K562 (cell line): ENCODE measurements around the gene KCNK4. TPM values are rescaled to one million over a fixed set of nuclear protein-coding genes. Genes with fewer than 3 reads are reported as not detected.

Experiments
- ATAC-seq: fragments of 200-7000 bp; cut with Tn5 transposase; 3 replicates; pipeline ENCODE4 v1.9.1; 2020; ENCODE audit warnings: moderate library complexity
- BruUV-seq: library from RNA; stranded (reverse); fragments of 400-500 nt; replicated peaks from 2 replicates; lab custom pipeline; 2021; lab: Mats Ljungman, UMichigan
- CTCF ChIA-PET: fragments of 300-600 bp; formaldehyde crosslinking; extraction: SDS; loops from one replicate; lab custom pipeline; 2021; ENCODE audit warnings: low intra/inter-chr PET ratio; lab: Yijun Ruan, JAX
- POLR2A ChIA-PET: fragments of 300-600, 350-650 bp; sonication (Branson Sonifier 250); formaldehyde crosslinking; extraction: SDS; loops from one replicate; lab custom pipeline; 2021; ENCODE audit warnings: antibody characterized with exemption, inconsistent platforms; lab: Yijun Ruan, JAX
- DNase-seq, 4 experiments: peaks; one replicate each; pipeline versions ENCODE4 v3.0.0 to v3.0.0-alpha.2; 2011 to 2018; ENCODE audit warnings: low spot score in 3 of 4, mixed read lengths in 3 of 4; ENCODE audit errors: extremely low read depth in 1 of 4
- FAIRE-seq: peaks from 2 replicates; lab custom pipeline; 2011; peaks lifted over from hg19 to GRCh38; lab: Jason Lieb, UNC
- H2AFZ ChIP-seq: 2 replicates; pipeline ENCODE4 v1.6.0; 2011; ENCODE audit warnings: low read depth, low read length, control low read depth, inconsistent platforms
- H3K27ac ChIP-seq: fragments of 200-600 bp; 3 replicates; pipeline ENCODE4 v1.8.0; 2011; ENCODE audit warnings: low read depth, mild to moderate bottlenecking, control low read depth, inconsistent platforms, low read length, moderate library complexity, mixed read lengths; ENCODE audit errors: extremely low read depth
- H3K27me3 ChIP-seq, 2 experiments: fragments of 300-600 bp in 1 of 2; 2 replicates in 1 of 2; 3 replicates in 1 of 2; pipeline versions ENCODE4 v1.6.0 to v1.8.0; 2011; ENCODE audit warnings: inconsistent platforms in 2 of 2, low read length in 2 of 2, mild to moderate bottlenecking in 1 of 2, mixed read lengths in 1 of 2, moderate library complexity in 1 of 2; ENCODE audit not compliant: control insufficient read depth in 2 of 2, insufficient read depth in 2 of 2
- H3K36me3 ChIP-seq: fragments of 300-600 bp; 3 replicates; pipeline ENCODE4 v1.8.0; 2011; ENCODE audit warnings: mild to moderate bottlenecking, low read length, inconsistent platforms; ENCODE audit not compliant: control insufficient read depth, insufficient read depth
- H3K4me1 ChIP-seq, 2 experiments: fragments of 200-600 bp in 1 of 2; replicated peaks in 1 of 2; 2 replicates in 1 of 2; 3 replicates in 1 of 2; pipeline versions ENCODE4 v1.5.1 to v1.8.0; 2011; ENCODE audit warnings: inconsistent platforms in 2 of 2, low read length in 2 of 2, mild to moderate bottlenecking in 1 of 2, mixed read lengths in 1 of 2, moderate library complexity in 1 of 2; ENCODE audit not compliant: control insufficient read depth in 2 of 2, insufficient read depth in 2 of 2
- H3K4me2 ChIP-seq: 2 replicates; pipeline ENCODE4 v1.6.1; 2011; ENCODE audit warnings: low read length, control low read depth, inconsistent platforms, mixed read lengths; ENCODE audit not compliant: insufficient read depth
- H3K4me3 ChIP-seq: fragments of 200-600 bp; sonication (generic), shearing (Covaris generic); 2 replicates; pipeline ENCODE4 v1.5.1; 2016; ENCODE audit warnings: control low read depth, inconsistent platforms
- H3K79me2 ChIP-seq: fragments of 200-600 bp; 3 replicates; pipeline ENCODE4 v1.8.0; 2011; ENCODE audit warnings: low read length, inconsistent platforms; ENCODE audit not compliant: control insufficient read depth, insufficient read depth
- H3K9ac ChIP-seq, 2 experiments: 2 replicates each; pipeline versions ENCODE4 v1.6.0 to v1.6.1; 2011; ENCODE audit warnings: low read depth in 2 of 2, low read length in 2 of 2, control low read depth in 1 of 2, inconsistent platforms in 1 of 2, mild to moderate bottlenecking in 1 of 2, mixed read lengths in 1 of 2; ENCODE audit not compliant: insufficient read depth in 1 of 2
- H3K9me1 ChIP-seq: one replicate; pipeline ENCODE4 v1.6.0; 2011; ENCODE audit warnings: inconsistent platforms, mild to moderate bottlenecking, low read length, moderate library complexity; ENCODE audit not compliant: control insufficient read depth, insufficient read depth
- H3K9me3 ChIP-seq: replicated peaks from 2 replicates; pipeline ENCODE4 v1.5.1; 2011; ENCODE audit warnings: low read depth, low read length, inconsistent platforms; ENCODE audit not compliant: control insufficient read depth, insufficient read depth
- H4K20me1 ChIP-seq: replicated peaks from 2 replicates; pipeline ENCODE4 v1.6.1; 2011; ENCODE audit warnings: low read length, inconsistent platforms, mixed read lengths; ENCODE audit not compliant: control insufficient read depth, insufficient read depth
- ADNP ChIP-seq: fragments of 200-800 bp; sonication (Bioruptor generic); IDR thresholded peaks from 2 replicates; pipeline ENCODE4 v1.6.1; 2016; ENCODE audit warnings: missing genetic modification characterization, missing compliant biosample characterization
- BCOR ChIP-seq: fragments of 450-650 bp; IDR thresholded peaks from 2 replicates; pipeline ENCODE4 v1.6.1; 2016
- C11orf30 ChIP-seq: fragments of 450-650 bp; IDR thresholded peaks from 2 replicates; pipeline ENCODE4 v1.6.1; 2016; ENCODE audit warnings: low read depth, mild to moderate bottlenecking
- CCNT2 ChIP-seq: IDR thresholded peaks from 2 replicates; pipeline ENCODE4 v1.6.1; 2011; ENCODE audit warnings: borderline replicate concordance, low read depth, mild to moderate bottlenecking, moderate library complexity, mixed read lengths, low read length; ENCODE audit not compliant: insufficient read length; ENCODE audit errors: extremely low read depth
- CEBPB ChIP-seq: fragments of 450-650 bp; IDR thresholded peaks from 2 replicates; pipeline ENCODE4 v1.6.1; 2016; ENCODE audit warnings: missing genetic modification characterization, missing compliant biosample characterization
- CXXC5 ChIP-seq: fragments of 250-450 bp; sonication (Bioruptor Pico); IDR thresholded peaks from 2 replicates; pipeline ENCODE4 v1.8.0; 2022; ENCODE audit warnings: inconsistent platforms, mild to moderate bottlenecking, moderate library complexity
- ETS2 ChIP-seq: IDR thresholded peaks from 2 replicates; pipeline ENCODE4 v1.6.1; 2016; ENCODE audit warnings: borderline replicate concordance, missing genetic modification characterization, mild to moderate bottlenecking, moderate library complexity, missing compliant biosample characterization; ENCODE audit not compliant: poor library complexity, severe bottlenecking
- HDAC1 ChIP-seq, 2 experiments: fragments of 450-650 bp; IDR thresholded peaks; 2 replicates each; pipeline ENCODE4 v1.6.1; 2016 to 2017; ENCODE audit warnings: inconsistent platforms in 1 of 2, mild to moderate bottlenecking in 1 of 2, moderate library complexity in 1 of 2
- KDM1A ChIP-seq, 2 experiments: fragments of 450-650 bp; IDR thresholded peaks; 2 replicates each; pipeline ENCODE4 v1.6.1; 2016; ENCODE audit warnings: mild to moderate bottlenecking in 2 of 2
- LCOR ChIP-seq: sonication (generic); formaldehyde crosslinking; IDR thresholded peaks from 2 replicates; pipeline ENCODE4 v1.8.0; 2022; ENCODE audit warnings: mild to moderate bottlenecking, missing genetic modification reagents
- NCOA4 ChIP-seq: fragments of 450-650 bp; IDR thresholded peaks from 2 replicates; pipeline ENCODE4 v1.6.1; 2018; ENCODE audit warnings: mild to moderate bottlenecking; ENCODE audit not compliant: partially characterized antibody
- NUFIP1 ChIP-seq: fragments of 450-650 bp; IDR thresholded peaks from 2 replicates; pipeline ENCODE4 v1.6.1; 2018; ENCODE audit not compliant: partially characterized antibody
- SOX6 ChIP-seq: fragments of 450-650 bp; IDR thresholded peaks from 2 replicates; pipeline ENCODE4 v1.6.1; 2014; ENCODE audit warnings: mild to moderate bottlenecking
- TEAD1 ChIP-seq, 2 experiments: fragments of 450-650 bp in 1 of 2; sonication (generic) in 1 of 2; formaldehyde crosslinking; IDR thresholded peaks; 2 replicates each; pipeline versions ENCODE4 v1.4.0 to v1.8.0; 2020 to 2022; ENCODE audit warnings: mild to moderate bottlenecking in 2 of 2, missing genetic modification reagents in 1 of 2
- ZNF584 ChIP-seq: fragments of 200-800 bp; sonication (Bioruptor generic); IDR thresholded peaks from 2 replicates; pipeline ENCODE4 v1.6.1; 2016; ENCODE audit warnings: low read depth, mild to moderate bottlenecking, missing genetic modification characterization, missing compliant biosample characterization
- WGBS: fragments of 100-300 bp; shearing (Covaris generic); methylation state at CpG from one replicate; pipeline ENCODE4 v1.1.6; 2016; ENCODE audit warnings: low coverage, mixed read lengths; ENCODE audit not compliant: insufficient coverage; ENCODE audit errors: missing lambda C conversion rate; 5-methylcytosine and 5-hydroxymethylcytosine counted together
- in situ Hi-C: fragments of 300-500 bp; cut with MboI; formaldehyde crosslinking; loops from 4 replicates; pipeline ENCODE4 v1.15.0; 2018; ENCODE audit warnings: inconsistent platforms, mixed read lengths
- intact Hi-C: fragments of 100-400 bp; cut with micrococcal nuclease; formaldehyde crosslinking; loops from 2 replicates; pipeline ENCODE4 v1.14.2; 2022
- polyA plus RNA-seq, 8 experiments: library from polyadenylated mRNA; depleted of rRNA in 4 of 8; stranded (reverse) in 5 of 8; unstranded in 3 of 8; fragments of >200 nt; fragmentation: Nextera tagmentation in 2 of 8; fragmentation: Illumina TruSeq in 1 of 8; extraction: Ambion mirVana in 2 of 8; extraction: Trizol in 1 of 8; gene quantifications; 2 replicates each; pipeline versions ENCODE4 v1.2.1 to v1.2.3, GENCODE V29; 2011 to 2014; ENCODE audit warnings: inconsistent platforms in 1 of 8, missing spikeins in 1 of 8
- total RNA-seq, 7 experiments: library from RNA; depleted of rRNA in 6 of 7; stranded (reverse); fragments of >200 nt in 6 of 7; fragmentation: Illumina TruSeq in 2 of 7; extraction: Trizol in 2 of 7; gene quantifications; 2 replicates each; pipeline versions ENCODE4 v1.2.1 to v1.2.3, GENCODE V29; 2011 to 2021; ENCODE audit warnings: low replicate concordance in 1 of 7
- TF ChIP-seq, protein P1 (sequence below): fragments of 450-650 bp; IDR thresholded peaks from 2 replicates; pipeline ENCODE4 v1.6.1; 2016; ENCODE audit warnings: low read depth

The KCNK4 gene
- total and polyA plus RNA-seq, 9 of the 15 experiments (the other 6 are each of a cell fraction or from before 2014, with no cell fraction given): not detected

- CTCF ChIA-PET: no interaction called here
- DNase-seq (no peak), FAIRE-seq (no peak), ATAC-seq (no peak)
- intact Hi-C loops (no loop called here), in situ Hi-C loops (no loop called here)
- peaks cover 8 to 60% of the 10 kb centered on the region in 2 experiments; a peak in 4 of 5 replicates for H3K4me1 ChIP-seq
- H3K36me3 ChIP-seq: no peaks in the 10 kb centered on the region
- H2AFZ ChIP-seq: no peak overlapping the region
- WGBS: 70% methylated on average over 12 of the region's 12 CpGs
- H3K4me3 ChIP-seq: no peak overlapping the region
- no TSS peak for BruUV-seq
- no peaks in the 10 kb centered on the region for H3K9me1 ChIP-seq
- H3K27me3 ChIP-seq: no peaks in the 10 kb centered on the region
- H3K79me2 ChIP-seq: no peaks in the 10 kb centered on the region
- H4K20me1 ChIP-seq: no peaks in the 10 kb centered on the region; the same call in 1 of the 2 replicates
- H3K27ac ChIP-seq: no peak overlapping the region
- H3K9ac ChIP-seq: peak overlapping the region in 1 of 2 experiments; percentile 59; a peak in 1 of 4 replicates
- POLR2A ChIA-PET: interaction anchor here (0.6 to 1.4 kb wide), 4 partner anchors 8 to 116 kb away, joined by 3 to 4 read pairs (median 3); partner anchors contain the start of gene BAD
- H3K4me2 ChIP-seq: no peak overlapping the region
- no peaks in the 10 kb centered on the region for H3K9me3 ChIP-seq
- TF ChIP-seq BCOR (peak; percentile 81), CCNT2 (no peak), ZNF584 (no peak), NCOA4 (no peak), CEBPB (tag) (peak; percentile 88), ETS2 (tag) (no peak), HDAC1 (IDR thresholded peaks at IDR 0.05) (no peak), TEAD1 (CRISPR knock-in tag; IDR thresholded peaks at IDR 0.05) (no peak), C11orf30 (no peak), SOX6 (no peak), NUFIP1 (no peak), KDM1A (IDR thresholded peaks at IDR 0.05) (peak; percentile 49 to 63; a peak in 2 of 4 replicates), CXXC5 (CRISPR knock-in tag) (no peak), ADNP (tag) (no peak; the same call in 1 of the 2 replicates), LCOR (no peak)
- TF ChIP-seq, protein P1, sequence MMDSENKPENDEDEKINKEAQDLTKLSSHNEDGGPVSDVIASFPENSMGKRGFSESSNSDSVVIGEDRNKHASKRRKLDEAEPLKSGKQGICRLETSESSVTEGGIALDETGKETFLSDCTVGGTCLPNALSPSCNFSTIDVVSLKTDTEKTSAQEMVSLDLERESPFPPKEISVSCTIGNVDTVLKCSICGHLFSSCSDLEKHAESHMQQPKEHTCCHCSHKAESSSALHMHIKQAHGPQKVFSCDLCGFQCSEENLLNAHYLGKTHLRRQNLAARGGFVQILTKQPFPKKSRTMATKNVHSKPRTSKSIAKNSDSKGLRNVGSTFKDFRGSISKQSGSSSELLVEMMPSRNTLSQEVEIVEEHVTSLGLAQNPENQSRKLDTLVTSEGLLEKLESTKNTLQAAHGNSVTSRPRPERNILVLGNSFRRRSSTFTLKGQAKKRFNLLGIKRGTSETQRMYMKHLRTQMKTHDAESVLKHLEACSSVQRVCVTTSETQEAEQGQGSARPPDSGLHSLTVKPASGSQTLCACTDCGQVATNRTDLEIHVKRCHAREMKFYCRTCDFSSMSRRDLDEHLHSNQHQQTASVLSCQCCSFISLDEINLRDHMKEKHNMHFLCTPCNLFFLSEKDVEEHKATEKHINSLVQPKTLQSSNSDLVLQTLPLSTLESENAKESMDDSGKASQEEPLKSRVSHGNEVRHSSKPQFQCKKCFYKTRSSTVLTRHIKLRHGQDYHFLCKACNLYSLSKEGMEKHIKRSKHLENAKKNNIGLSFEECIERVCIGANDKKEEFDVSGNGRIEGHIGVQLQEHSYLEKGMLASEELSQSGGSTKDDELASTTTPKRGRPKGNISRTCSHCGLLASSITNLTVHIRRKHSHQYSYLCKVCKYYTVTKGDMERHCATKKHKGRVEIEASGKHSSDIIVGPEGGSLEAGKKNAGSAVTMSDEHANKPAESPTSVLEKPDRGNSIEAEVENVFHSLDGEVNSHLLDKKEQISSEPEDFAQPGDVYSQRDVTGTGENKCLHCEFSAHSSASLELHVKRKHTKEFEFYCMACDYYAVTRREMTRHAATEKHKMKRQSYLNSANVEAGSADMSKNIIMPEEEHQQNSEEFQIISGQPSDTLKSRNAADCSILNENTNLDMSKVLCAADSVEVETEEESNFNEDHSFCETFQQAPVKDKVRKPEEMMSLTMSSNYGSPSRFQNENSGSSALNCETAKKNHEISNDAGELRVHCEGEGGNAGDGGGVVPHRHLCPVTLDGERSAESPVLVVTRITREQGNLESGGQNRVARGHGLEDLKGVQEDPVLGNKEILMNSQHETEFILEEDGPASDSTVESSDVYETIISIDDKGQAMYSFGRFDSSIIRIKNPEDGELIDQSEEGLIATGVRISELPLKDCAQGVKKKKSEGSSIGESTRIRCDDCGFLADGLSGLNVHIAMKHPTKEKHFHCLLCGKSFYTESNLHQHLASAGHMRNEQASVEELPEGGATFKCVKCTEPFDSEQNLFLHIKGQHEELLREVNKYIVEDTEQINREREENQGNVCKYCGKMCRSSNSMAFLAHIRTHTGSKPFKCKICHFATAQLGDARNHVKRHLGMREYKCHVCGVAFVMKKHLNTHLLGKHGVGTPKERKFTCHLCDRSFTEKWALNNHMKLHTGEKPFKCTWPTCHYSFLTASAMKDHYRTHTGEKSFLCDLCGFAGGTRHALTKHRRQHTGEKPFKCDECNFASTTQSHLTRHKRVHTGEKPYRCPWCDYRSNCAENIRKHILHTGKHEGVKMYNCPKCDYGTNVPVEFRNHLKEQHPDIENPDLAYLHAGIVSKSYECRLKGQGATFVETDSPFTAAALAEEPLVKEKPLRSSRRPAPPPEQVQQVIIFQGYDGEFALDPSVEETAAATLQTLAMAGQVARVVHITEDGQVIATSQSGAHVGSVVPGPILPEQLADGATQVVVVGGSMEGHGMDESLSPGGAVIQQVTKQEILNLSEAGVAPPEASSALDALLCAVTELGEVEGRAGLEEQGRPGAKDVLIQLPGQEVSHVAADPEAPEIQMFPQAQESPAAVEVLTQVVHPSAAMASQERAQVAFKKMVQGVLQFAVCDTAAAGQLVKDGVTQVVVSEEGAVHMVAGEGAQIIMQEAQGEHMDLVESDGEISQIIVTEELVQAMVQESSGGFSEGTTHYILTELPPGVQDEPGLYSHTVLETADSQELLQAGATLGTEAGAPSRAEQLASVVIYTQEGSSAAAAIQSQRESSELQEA: no peak
Measured at GRCh38 chr11:64347193-64347867, 56.2 kb downstream of the KCNK4 start.
